CD14-positive monocyte (primary cell): ENCODE data around the gene INPP5A. TPM values are rescaled to one million over a fixed set of nuclear protein-coding genes. Genes with fewer than 3 reads are reported as not detected.

Experiments
- DNase-seq, 3 donors: peaks; one replicate each; pipeline ENCODE4 v3.0.0-alpha.2; 2011 to 2022
- H2AFZ ChIP-seq: 2 replicates; pipeline ENCODE4 v1.6.0; 2012; ENCODE audit warnings: mild to moderate bottlenecking, low read depth, low read length, inconsistent platforms; ENCODE audit not compliant: insufficient read depth, poor library complexity, severe bottlenecking
- H3K27ac ChIP-seq, 2 donors: 1 replicate in 1 of 2; 2 replicates in 1 of 2; pipeline ENCODE4 v1.5.1; 2012 to 2013; ENCODE audit warnings: low read length in 2 of 2, control low read depth in 1 of 2, inconsistent platforms in 1 of 2, low read depth in 1 of 2, mild to moderate bottlenecking in 1 of 2
- H3K27me3 ChIP-seq, 2 donors: one replicate each; pipeline versions ENCODE4 v1.6.0 to v1.6.1; 2011 to 2013; ENCODE audit warnings: low read length in 2 of 2; ENCODE audit not compliant: control insufficient read depth in 2 of 2, insufficient read depth in 2 of 2
- H3K36me3 ChIP-seq, 2 donors: replicated peaks in 1 of 2; 1 replicate in 1 of 2; 2 replicates in 1 of 2; pipeline versions ENCODE4 v1.5.1 to v1.6.1; 2012 to 2013; ENCODE audit warnings: low read length in 2 of 2, control low read depth in 1 of 2, inconsistent platforms in 1 of 2, mild to moderate bottlenecking in 1 of 2; ENCODE audit not compliant: insufficient read depth in 2 of 2, control insufficient read depth in 1 of 2
- H3K4me1 ChIP-seq, 2 donors: 1 replicate in 1 of 2; 2 replicates in 1 of 2; pipeline versions ENCODE4 v1.5.1 to v1.6.1; 2012 to 2013; ENCODE audit warnings: low read length in 2 of 2, control low read depth in 1 of 2, inconsistent platforms in 1 of 2, mild to moderate bottlenecking in 1 of 2, moderate library complexity in 1 of 2; ENCODE audit not compliant: insufficient read depth in 2 of 2, control insufficient read depth in 1 of 2
- H3K4me2 ChIP-seq: replicated peaks from 2 replicates; pipeline ENCODE3; 2012; ENCODE audit warnings: low read length, moderate library complexity, mild to moderate bottlenecking; ENCODE audit not compliant: poor library complexity, severe bottlenecking; ENCODE audit errors: extremely low read depth
- H3K4me3 ChIP-seq, 3 experiments: fragments of 200-600 bp in 1 of 3; sonication (generic) in 1 of 3; replicated peaks in 1 of 3; 1 replicate in 2 of 3; 2 replicates in 1 of 3; pipeline ENCODE4 v1.5.1; 2011 to 2013; ENCODE audit warnings: low read length in 3 of 3, mild to moderate bottlenecking in 3 of 3, control low read depth in 2 of 3, low read depth in 2 of 3, inconsistent platforms in 1 of 3, moderate library complexity in 1 of 3
- H3K79me2 ChIP-seq: 2 replicates; pipeline ENCODE4 v1.6.0; 2012; ENCODE audit warnings: mild to moderate bottlenecking, control low read depth, inconsistent platforms, low read length, moderate library complexity; ENCODE audit not compliant: insufficient read depth
- H3K9ac ChIP-seq: 2 replicates; pipeline ENCODE4 v1.6.0; 2017; ENCODE audit warnings: low read length, mild to moderate bottlenecking; ENCODE audit not compliant: insufficient read depth, poor library complexity, severe bottlenecking
- H3K9me3 ChIP-seq, 2 donors: replicated peaks in 1 of 2; 1 replicate in 1 of 2; 2 replicates in 1 of 2; pipeline versions ENCODE4 v1.5.1 to v1.6.1; 2012 to 2013; ENCODE audit warnings: low read length in 2 of 2, control low read depth in 1 of 2; ENCODE audit not compliant: control insufficient read depth in 1 of 2, insufficient read depth in 1 of 2
- H4K20me1 ChIP-seq: 2 replicates; pipeline ENCODE4 v1.6.0; 2012; ENCODE audit warnings: mild to moderate bottlenecking, low read length, control low read depth, moderate library complexity; ENCODE audit not compliant: insufficient read depth
- H3K27ac Mint-ChIP-seq, 7 donors: one replicate each; pipeline ENCODE4 v1.8.0; 2020; ENCODE audit warnings: mild to moderate bottlenecking in 7 of 7, mixed read lengths in 7 of 7, moderate library complexity in 6 of 7, inconsistent platforms in 2 of 7
- H3K27me3 Mint-ChIP-seq, 3 donors: one replicate each; pipeline ENCODE4 v1.8.0; 2021 to 2022; ENCODE audit warnings: low read depth in 3 of 3, mild to moderate bottlenecking in 3 of 3, mixed read lengths in 3 of 3, moderate library complexity in 3 of 3, inconsistent platforms in 1 of 3
- H3K36me3 Mint-ChIP-seq, 2 donors: one replicate each; pipeline ENCODE4 v1.8.0; 2020; ENCODE audit warnings: mixed read lengths in 2 of 2, inconsistent platforms in 1 of 2, mild to moderate bottlenecking in 1 of 2
- H3K4me1 Mint-ChIP-seq: one replicate; pipeline ENCODE4 v1.8.0; 2020; ENCODE audit warnings: mild to moderate bottlenecking, mixed read lengths
- H3K4me3 Mint-ChIP-seq, 2 donors: one replicate each; pipeline ENCODE4 v1.8.0; 2020; ENCODE audit warnings: mild to moderate bottlenecking in 2 of 2, mixed read lengths in 2 of 2, moderate library complexity in 1 of 2
- H3K9me3 Mint-ChIP-seq, 7 donors: one replicate each; pipeline ENCODE4 v1.8.0; 2020 to 2022; ENCODE audit warnings: mixed read lengths in 7 of 7, mild to moderate bottlenecking in 6 of 7, moderate library complexity in 6 of 7, inconsistent platforms in 2 of 7
- CTCF ChIP-seq: fragments of 200-600 bp; IDR thresholded peaks from one replicate; pipeline ENCODE4 v1.8.0; 2022; ENCODE audit warnings: antibody characterized with exemption, mild to moderate bottlenecking
- WGBS: methylation state at CpG from one replicate; pipeline ENCODE4 v1.1.5; 2013; ENCODE audit warnings: missing lambda C conversion rate; ENCODE audit not compliant: insufficient coverage; 5-methylcytosine and 5-hydroxymethylcytosine counted together
- intact Hi-C, 2 donors: fragments of 100-400 bp; cut with micrococcal nuclease; formaldehyde crosslinking; loops; one replicate each; pipeline versions ENCODE4 v1.15.0 to v1.15.1; 2023
- polyA plus RNA-seq, 3 donors: library from polyadenylated mRNA; depleted of rRNA in 1 of 3; unstranded in 2 of 3; stranded (reverse) in 1 of 3; fragments of 300-500 nt in 2 of 3; fragments of >200 nt in 1 of 3; fragmentation: Illumina TruSeq in 2 of 3; gene quantifications; 1 replicate in 2 of 3; 2 replicates in 1 of 3; pipeline ENCODE4 v1.2.3, GENCODE V29; 2012 to 2021

Gene INPP5A
- polyA plus RNA-seq, 3 donors: 0.87 to 17.2 (median 2.9) TPM

DNA sequence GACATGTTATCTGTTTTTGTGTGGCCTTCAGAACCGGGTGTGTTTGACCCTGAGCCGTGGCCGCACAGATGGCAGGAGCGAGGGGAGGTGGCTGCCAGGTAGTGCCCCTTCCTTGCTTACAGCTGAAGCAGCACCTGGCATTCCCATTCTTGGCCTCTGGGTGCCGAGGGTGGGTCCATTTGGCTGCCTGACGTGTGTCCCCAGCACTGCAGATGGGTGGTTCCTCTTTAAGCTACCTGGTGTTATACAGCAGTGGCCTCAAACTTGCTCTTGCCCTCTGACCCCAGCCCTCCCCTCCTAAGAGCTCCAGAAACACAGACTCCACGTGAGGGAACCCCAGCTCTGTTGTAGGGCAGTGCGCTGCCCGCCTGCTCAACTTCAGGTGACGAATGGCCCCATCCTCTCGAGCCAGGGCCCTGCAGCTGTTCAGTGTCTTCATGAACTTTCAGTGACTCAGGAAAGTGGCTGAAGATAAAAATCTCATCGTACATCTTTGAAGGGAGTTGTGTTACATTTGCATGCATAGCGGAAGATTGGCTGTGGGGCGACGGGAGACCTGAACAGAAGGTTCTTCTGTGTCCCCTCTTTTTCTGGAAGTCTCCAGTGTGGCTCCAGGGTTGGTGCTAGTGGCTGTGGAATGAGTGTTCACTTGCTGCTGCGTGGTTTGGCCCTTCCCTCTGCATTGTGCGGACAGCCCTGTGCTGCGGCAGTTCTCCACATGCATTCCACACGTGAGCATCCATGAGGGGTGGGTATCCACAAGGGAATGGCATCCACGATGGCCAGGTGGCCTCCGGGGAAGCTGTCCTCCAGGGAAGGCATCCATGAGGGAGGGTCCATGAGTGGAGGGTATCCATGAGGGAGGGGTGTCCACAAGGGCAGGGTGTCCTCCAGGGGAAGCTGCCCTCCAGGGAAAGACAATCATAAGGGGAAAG lies 91.6 kb downstream of the INPP5A start:
- H3K27me3 Mint-ChIP-seq: no peaks in the 10 kb centered on the region
- no peak for TF ChIP-seq CTCF
- Histone ChIP-seq H4K20me1 (peaks cover 88% of the 10 kb centered on the region), H3K4me2 (no peak overlapping the region), H2AFZ (no peak overlapping the region), H3K27ac (no peak overlapping the region), H3K36me3 (no peaks in the 10 kb centered on the region), H3K4me3 (no peak overlapping the region), H3K9me3 (no peaks in the 10 kb centered on the region), H3K4me1 (peaks cover 21 to 30% of the 10 kb centered on the region in 2 donors), H3K79me2 (peaks cover 46% of the 10 kb centered on the region), H3K27me3 (no peaks in the 10 kb centered on the region), H3K9ac (no peak overlapping the region)
- H3K4me1 Mint-ChIP-seq: peaks cover 35% of the 10 kb centered on the region
- H3K9me3 Mint-ChIP-seq: peaks cover 0 to 3% (median 0%) of the 10 kb centered on the region in 7 donors
- DNase-seq: no peak
- H3K4me3 Mint-ChIP-seq: no peak overlapping the region
- intact Hi-C loops: no loop called here
- H3K36me3 Mint-ChIP-seq: peaks cover 10 to 14% of the 10 kb centered on the region in 2 donors
- 89% methylated on average over 18 of the region's 21 CpGs for WGBS
- H3K27ac Mint-ChIP-seq: peak overlapping the region in 2 of 7 donors; percentile 22 to 59

DNA sequence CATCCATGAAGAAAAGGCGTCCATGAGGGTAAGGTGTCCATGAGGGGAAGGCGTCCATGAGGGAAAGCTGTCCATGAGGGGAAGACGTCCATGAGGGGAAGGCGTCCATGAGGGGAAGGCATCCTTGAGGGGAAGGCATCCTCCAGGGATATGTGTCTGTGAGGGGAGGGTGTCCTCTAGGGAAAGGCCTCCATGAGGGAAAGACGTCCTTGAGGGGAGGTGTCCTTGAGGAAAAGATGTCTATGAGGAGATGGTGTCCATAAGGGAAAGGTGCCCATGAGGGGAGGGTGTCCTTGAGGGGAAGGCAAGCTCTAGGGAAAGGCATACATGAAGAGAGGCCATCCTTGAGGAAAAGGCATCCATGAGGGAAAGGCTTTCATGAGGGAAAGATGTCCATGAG lies 92.6 kb downstream of the INPP5A start:
- H3K4me3 Mint-ChIP-seq: no peak overlapping the region
- intact Hi-C loops: loop anchor here (10.0 kb wide), 4 partner anchors 55 to 405 kb away; partner anchors contain the start of genes INPP5A (in 1 of the 2) and PWWP2B (in 1 of the 2)
- WGBS: 100% methylated on average over 5 of the region's 5 CpGs

More for the DNA sequence above, 92.6 kb downstream of the INPP5A start:
- Mint-ChIP-seq H3K4me1 (peaks cover 28% of the 10 kb centered on the region), H3K27me3 (no peaks in the 10 kb centered on the region), H3K36me3 (peaks cover 10 to 14% of the 10 kb centered on the region in 2 donors), H3K27ac (peak overlapping the region in 3 of 7 donors; percentile 6 to 36 (median 6)), H3K9me3 (peaks cover 0 to 3% (median 0%) of the 10 kb centered on the region in 7 donors)
- no peak for DNase-seq
- Histone ChIP-seq H3K27me3 (no peaks in the 10 kb centered on the region), H4K20me1 (peaks cover 84% of the 10 kb centered on the region), H3K9me3 (no peaks in the 10 kb centered on the region), H3K4me1 (peaks cover 12 to 21% of the 10 kb centered on the region in 2 donors), H3K27ac (no peak overlapping the region), H3K36me3 (no peaks in the 10 kb centered on the region), H2AFZ (no peak overlapping the region), H3K4me3 (no peak overlapping the region), H3K79me2 (peaks cover 46% of the 10 kb centered on the region), H3K4me2 (no peak overlapping the region), H3K9ac (no peak overlapping the region)
- TF ChIP-seq CTCF: no peak
